HepG2 (cell line): ENCODE data around the gene HOXA10. TPM values are rescaled to one million over a fixed set of nuclear protein-coding genes. Genes with fewer than 3 reads are reported as not detected.

Experiments used
- AGO1 ChIP-seq: fragments of 200-400 bp; formaldehyde crosslinking; IDR thresholded peaks from 2 replicates; pipeline ENCODE4 v1.6.1; 2017; ENCODE audit warnings: mild to moderate bottlenecking, low read depth, low read length, moderate library complexity; ENCODE audit not compliant: poor library complexity, severe bottlenecking
- CAMTA2 ChIP-seq: sonication (generic); formaldehyde crosslinking; IDR thresholded peaks from 2 replicates; pipeline ENCODE4 v1.4.0; 2020; ENCODE audit warnings: mild to moderate bottlenecking, missing genetic modification reagents, borderline replicate concordance
- CHCHD3 ChIP-seq: sonication (generic); formaldehyde crosslinking; IDR thresholded peaks from 2 replicates; pipeline ENCODE4 v1.8.0; 2022; ENCODE audit warnings: mild to moderate bottlenecking, missing genetic modification reagents, moderate library complexity
- DNMT1 ChIP-seq: sonication (generic); formaldehyde crosslinking; IDR thresholded peaks from 2 replicates; pipeline ENCODE4 v1.5.1; 2020; ENCODE audit warnings: mild to moderate bottlenecking, missing genetic modification reagents
- EEA1 ChIP-seq: sonication (generic); formaldehyde crosslinking; IDR thresholded peaks from 2 replicates; pipeline ENCODE4 v1.5.1; 2020; ENCODE audit warnings: mild to moderate bottlenecking, missing genetic modification reagents, borderline replicate concordance
- FLYWCH1 ChIP-seq: sonication (generic); formaldehyde crosslinking; IDR thresholded peaks from 2 replicates; pipeline ENCODE4 v1.8.1; 2023; ENCODE audit warnings: mild to moderate bottlenecking, missing genetic modification reagents
- FOXJ3 ChIP-seq: sonication (generic); formaldehyde crosslinking; IDR thresholded peaks from 2 replicates; pipeline ENCODE4 v1.4.0; 2020; ENCODE audit warnings: missing genetic modification reagents, mild to moderate bottlenecking, borderline replicate concordance
- MAFF ChIP-seq: IDR thresholded peaks from 2 replicates; pipeline ENCODE4 v1.6.1; 2011; ENCODE audit warnings: low read depth, low read length, improper control_type of control experiment
- MEIS2 ChIP-seq: sonication (generic); formaldehyde crosslinking; IDR thresholded peaks from 2 replicates; pipeline ENCODE4 v1.9.0; 2021; ENCODE audit warnings: mild to moderate bottlenecking, missing genetic modification reagents
- NBN ChIP-seq: fragments of 450-650 bp; conservative IDR thresholded peaks from 2 replicates; pipeline ENCODE4 v1.6.1; 2017
- NCOA2 ChIP-seq: sonication (generic); formaldehyde crosslinking; IDR thresholded peaks from 2 replicates; pipeline ENCODE4 v1.8.0; 2022; ENCODE audit warnings: inconsistent platforms
- NCOA5 ChIP-seq: sonication (generic); formaldehyde crosslinking; IDR thresholded peaks from 2 replicates; pipeline ENCODE4 v1.4.0; 2020; ENCODE audit warnings: missing genetic modification reagents
- NFIC ChIP-seq: IDR thresholded peaks from 2 replicates; pipeline ENCODE4 v1.6.1; 2012; ENCODE audit warnings: mild to moderate bottlenecking, low read length, inconsistent platforms
- NFYC ChIP-seq: IDR thresholded peaks from 2 replicates; pipeline ENCODE4 v1.6.1; 2016; ENCODE audit warnings: missing genetic modification reagents, missing compliant biosample characterization
- NONO ChIP-seq, 2 experiments: fragments of 450-650 bp in 1 of 2; sonication (generic) in 1 of 2; formaldehyde crosslinking in 1 of 2; IDR thresholded peaks in 1 of 2; conservative IDR thresholded peaks in 1 of 2; 2 replicates each; pipeline versions ENCODE4 v1.6.1 to v1.8.0; 2017 to 2022; ENCODE audit warnings: mild to moderate bottlenecking in 1 of 2, missing genetic modification reagents in 1 of 2, moderate library complexity in 1 of 2
- RARA ChIP-seq: IDR thresholded peaks from 2 replicates; pipeline ENCODE4 v1.6.1; 2016; ENCODE audit warnings: missing genetic modification reagents, missing compliant biosample characterization
- SAP130 ChIP-seq: IDR thresholded peaks from 2 replicates; pipeline ENCODE4 v1.6.1; 2016; ENCODE audit warnings: low read depth
- SMAD9 ChIP-seq: sonication (generic); formaldehyde crosslinking; IDR thresholded peaks from 2 replicates; pipeline ENCODE4 v1.5.1; 2020; ENCODE audit warnings: mild to moderate bottlenecking, missing genetic modification reagents
- TFDP1 ChIP-seq: IDR thresholded peaks from 2 replicates; pipeline ENCODE4 v1.6.1; 2016; ENCODE audit warnings: missing compliant biosample characterization, missing genetic modification reagents, borderline replicate concordance
- U2AF1 ChIP-seq: fragments of 200-400 bp; formaldehyde crosslinking; optimal IDR thresholded peaks from 2 replicates; pipeline ENCODE3; 2017; ENCODE audit warnings: mild to moderate bottlenecking, low read depth, low read length
- YEATS4 ChIP-seq: sonication (generic); formaldehyde crosslinking; IDR thresholded peaks from 2 replicates; pipeline ENCODE4 v1.4.0; 2020; ENCODE audit warnings: missing genetic modification reagents, borderline replicate concordance
- ZBTB3 ChIP-seq: sonication (generic); formaldehyde crosslinking; IDR thresholded peaks from 2 replicates; pipeline ENCODE4 v1.4.0; 2020; ENCODE audit warnings: low read depth, mild to moderate bottlenecking, moderate library complexity, missing genetic modification reagents, borderline replicate concordance
- ZFP62 ChIP-seq: sonication (generic); formaldehyde crosslinking; IDR thresholded peaks from 2 replicates; pipeline ENCODE4 v1.4.0; 2020; ENCODE audit warnings: missing genetic modification reagents
- ZNF160 ChIP-seq: sonication (generic); formaldehyde crosslinking; IDR thresholded peaks from 2 replicates; pipeline ENCODE4 v1.8.0; 2022; ENCODE audit warnings: mild to moderate bottlenecking, inconsistent platforms, missing genetic modification reagents
- ZNF275 ChIP-seq: sonication (generic); formaldehyde crosslinking; IDR thresholded peaks from 2 replicates; pipeline ENCODE4 v1.8.0; 2022; ENCODE audit warnings: missing genetic modification reagents, mild to moderate bottlenecking, inconsistent platforms, borderline replicate concordance
- ZNF460 ChIP-seq: sonication (generic); formaldehyde crosslinking; IDR thresholded peaks from 2 replicates; pipeline ENCODE4 v1.5.1; 2020; ENCODE audit warnings: missing genetic modification reagents, mild to moderate bottlenecking, borderline replicate concordance
- ZNF543 ChIP-seq: sonication (generic); formaldehyde crosslinking; IDR thresholded peaks from 2 replicates; pipeline ENCODE4 v1.4.0; 2020; ENCODE audit warnings: mild to moderate bottlenecking, missing genetic modification reagents
- ZNF577 ChIP-seq: sonication (generic); formaldehyde crosslinking; IDR thresholded peaks from 2 replicates; pipeline ENCODE4 v1.4.0; 2020; ENCODE audit warnings: mild to moderate bottlenecking, low read depth, missing genetic modification reagents, borderline replicate concordance
- ZNF589 ChIP-seq: sonication (generic); formaldehyde crosslinking; conservative IDR thresholded peaks from 2 replicates; pipeline ENCODE4 v1.8.0; 2022; ENCODE audit warnings: mild to moderate bottlenecking, moderate library complexity, missing genetic modification reagents
- ZNF614 ChIP-seq: IDR thresholded peaks from 2 replicates; pipeline ENCODE4 v1.6.1; 2018; ENCODE audit warnings: missing biosample characterization, missing genetic modification reagents, inconsistent platforms, borderline replicate concordance
- ZNF7 ChIP-seq: IDR thresholded peaks from 2 replicates; pipeline ENCODE4 v1.6.1; 2016; ENCODE audit warnings: missing biosample characterization, missing genetic modification reagents
- polyA plus RNA-seq, 8 experiments: library from polyadenylated mRNA; depleted of rRNA in 3 of 8; stranded (reverse) in 7 of 8; unstranded in 1 of 8; fragments of >200 nt; fragmentation: Illumina TruSeq in 4 of 8; extraction: Trizol in 4 of 8; gene quantifications; 2 replicates each; pipeline versions ENCODE4 v1.2.1 to v1.2.3, GENCODE V29; 2011 to 2016; ENCODE audit warnings: low read depth in 4 of 8, missing spikeins in 1 of 8, mixed read lengths in 1 of 8; ENCODE audit not compliant: insufficient read depth in 1 of 8
- total RNA-seq, 5 experiments: library from RNA; depleted of rRNA; stranded (reverse); fragments of >200 nt; fragmentation: Illumina TruSeq; extraction: Trizol; gene quantifications; 2 replicates each; pipeline ENCODE4 v1.2.3, GENCODE V29; 2016; ENCODE audit warnings: low read depth in 1 of 5

The HOXA10 gene
- total and polyA plus RNA-seq, 2 of the 13 experiments (the other 11 are each of a cell fraction or from before 2014, with no cell fraction given): not detected

- TF ChIP-seq ZNF275 (CRISPR knock-in tag) (no peak; the same call in 1 of the 2 replicates), CHCHD3 (no peak), TFDP1 (peak; percentile 94), NFYC (CRISPR knock-in tag) (peak; percentile 95), AGO1 (peak; percentile 11), EEA1 (CRISPR knock-in tag) (no peak), ZNF7 (CRISPR knock-in tag) (no peak), ZNF577 (no peak), YEATS4 (CRISPR knock-in tag) (peak; percentile 25), ZNF160 (CRISPR knock-in tag) (no peak; the same call in 1 of the 2 replicates), NONO (IDR thresholded peaks at IDR 0.05) (no peak), NONO (CRISPR knock-in tag; conservative IDR thresholded peaks at IDR 0.05) (peak; percentile 62; the same call in 1 of the 2 replicates), NCOA5 (no peak), NCOA2 (CRISPR knock-in tag) (no peak), MAFF (no peak), ZNF589 (CRISPR knock-in tag) (no peak), FOXJ3 (no peak), ZFP62 (CRISPR knock-in tag) (no peak), ZNF543 (CRISPR knock-in tag) (no peak), RARA (CRISPR knock-in tag) (peak; percentile 65), DNMT1 (CRISPR knock-in tag) (no peak), ZNF460 (CRISPR knock-in tag) (no peak), U2AF1 (no peak), SMAD9 (CRISPR knock-in tag) (0 out of 2 replicates have a peak, but pooled peaks have one; percentile 39), MEIS2 (CRISPR knock-in tag) (no peak), ZBTB3 (CRISPR knock-in tag) (no peak), ZNF614 (CRISPR knock-in tag) (no peak), CAMTA2 (CRISPR knock-in tag) (no peak), NBN (no peak), NFIC (no peak), FLYWCH1 (CRISPR knock-in tag) (no peak), SAP130 (peak; percentile 88)
Measured at GRCh38 chr7:27130540-27131389, 43.4 kb downstream of the HOXA10 start, which contains the start of gene HOXA4 (continued).
